Ecto neural progenitor cell (in vitro differentiated cells): Measurements from ENCODE around the gene CAMKMT.

Experiments used
- DNase-seq: peaks from one replicate; pipeline ENCODE4 v3.0.0-alpha.2; 2018; ENCODE audit warnings: low spot score

The CAMKMT gene

DNA sequence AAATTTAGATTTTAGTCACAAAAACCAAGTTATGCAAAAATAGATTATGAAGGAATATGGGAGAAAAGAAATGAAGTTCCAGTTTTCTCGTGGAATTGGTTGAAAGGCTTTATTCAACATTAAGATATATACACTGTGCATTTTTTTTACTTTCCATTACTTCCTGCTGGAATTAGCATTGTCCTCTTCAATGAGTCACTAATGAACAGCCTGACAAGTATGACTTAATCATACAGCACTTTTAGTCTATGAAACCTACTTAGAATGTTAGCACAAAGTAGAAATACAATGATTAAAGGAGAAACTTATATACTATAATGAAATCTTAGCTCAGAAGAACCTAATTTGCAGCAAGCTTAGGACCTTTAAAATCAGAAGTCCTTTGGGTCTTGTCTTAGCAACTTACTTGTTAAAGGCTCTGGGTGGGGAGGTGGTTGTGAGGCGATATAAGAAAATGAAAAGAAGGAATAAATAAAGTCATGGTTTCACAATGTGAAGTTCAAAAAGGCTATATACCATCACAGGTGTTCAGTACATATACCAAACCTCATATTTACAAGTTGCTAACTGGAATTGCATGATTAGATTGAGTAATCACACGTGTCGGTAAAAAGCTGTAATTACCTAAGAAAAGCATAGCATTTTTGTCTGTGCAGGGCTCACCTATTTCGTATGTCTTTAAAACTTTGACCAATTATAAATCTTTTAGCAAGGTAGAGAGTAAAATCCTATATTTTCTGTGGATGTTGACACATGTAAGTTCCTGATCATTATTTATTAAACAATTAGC lies 236.8 kb downstream of the CAMKMT start:
- no peak for DNase-seq

DNA sequence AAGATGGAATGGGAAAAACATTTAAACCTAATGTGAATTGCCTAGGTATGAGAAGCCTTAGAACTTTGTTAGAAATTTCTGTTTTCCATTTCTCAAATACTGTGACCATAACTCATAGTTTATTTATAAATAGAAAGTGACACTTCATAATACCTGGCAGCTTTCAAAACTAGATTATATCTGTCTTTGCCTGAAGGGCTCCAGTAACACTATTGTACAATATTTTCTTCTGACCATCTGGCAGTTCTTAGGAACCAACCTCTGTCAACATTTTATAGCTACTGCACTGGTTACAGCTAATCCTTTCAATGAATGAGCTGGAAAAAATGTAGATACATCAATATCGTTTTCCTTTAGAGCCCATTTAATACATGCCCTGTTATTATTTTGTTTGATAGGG lies 237.4 kb downstream of the CAMKMT start:
- DNase-seq, result no peak

DNA sequence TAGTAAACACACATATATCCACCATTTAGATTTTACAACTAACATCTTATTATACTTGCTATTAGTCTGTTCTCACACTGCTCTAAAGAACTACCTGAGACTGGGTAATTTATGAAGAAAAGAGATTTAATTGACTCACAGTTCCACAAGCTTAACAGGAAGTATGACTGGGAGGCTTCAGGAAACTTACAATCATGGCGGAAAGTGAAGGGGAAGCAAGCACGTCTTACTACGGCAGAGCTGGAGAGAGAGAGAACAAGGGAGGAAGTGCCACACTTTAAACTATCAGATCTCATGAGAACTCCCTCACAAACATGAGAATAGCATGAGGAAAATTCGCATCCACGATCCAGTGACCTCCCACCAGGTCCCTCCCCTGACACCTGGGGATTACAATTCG lies 240.7 kb downstream of the CAMKMT start:
- DNase-seq, result no peak

DNA sequence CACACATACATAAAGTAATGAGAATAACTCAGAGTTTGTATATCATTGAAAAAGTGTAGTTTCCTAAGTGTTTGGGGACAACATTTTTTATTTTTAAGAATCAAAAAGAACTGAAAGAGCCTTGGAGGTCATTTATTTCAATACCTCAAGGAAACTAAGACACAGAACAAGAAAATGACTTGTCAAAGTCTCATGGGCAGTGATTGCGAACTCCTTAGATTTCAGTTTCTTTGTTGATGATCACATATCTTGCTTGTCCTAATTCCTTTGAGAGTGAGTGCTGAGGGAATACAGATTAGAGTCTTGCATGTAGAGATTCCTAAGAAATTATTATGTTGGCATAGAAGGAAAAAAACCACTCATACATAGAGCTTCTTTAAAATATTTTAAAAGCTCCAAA lies 243.8 kb downstream of the CAMKMT start:
- DNase-seq, result no peak

DNA sequence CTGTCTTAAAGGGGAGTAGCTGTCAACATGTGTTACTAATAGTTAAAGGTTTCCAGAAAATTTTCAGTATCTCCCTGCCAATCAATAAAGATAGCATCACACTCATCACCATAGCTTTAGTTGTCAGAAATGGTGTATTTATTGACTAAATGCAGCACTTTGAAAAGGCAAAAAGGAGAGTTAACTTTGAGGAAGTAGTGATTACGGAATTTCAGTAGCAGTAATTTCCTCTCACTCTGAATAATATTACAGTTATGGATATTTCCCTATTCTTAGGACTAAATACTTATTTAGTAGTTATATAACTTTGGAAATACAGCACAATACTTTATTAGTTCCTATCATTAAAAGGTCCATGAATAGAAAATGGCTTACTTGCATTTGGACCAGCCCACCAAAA lies 250.5 kb downstream of the CAMKMT start:
- DNase-seq, result no peak

DNA sequence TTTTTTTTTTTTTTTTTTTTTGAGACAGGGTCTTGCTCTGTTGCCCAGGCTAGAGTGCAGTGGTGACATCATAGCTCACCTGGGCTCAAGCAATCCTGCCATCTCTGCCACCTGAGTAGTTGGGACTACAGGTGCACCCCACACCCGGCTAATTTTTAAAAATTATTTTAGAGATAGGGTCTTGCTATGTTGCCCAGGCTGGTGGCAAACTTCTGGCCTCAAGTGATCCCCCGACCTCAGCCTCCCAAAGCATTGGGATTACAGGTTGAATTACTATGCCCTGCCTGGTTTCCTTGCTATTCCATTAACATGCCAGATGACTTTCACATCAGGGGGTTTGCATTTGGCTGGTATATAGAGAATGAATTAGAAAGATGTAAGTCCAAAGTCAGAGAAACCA lies 253.2 kb downstream of the CAMKMT start:
- no peak for DNase-seq

DNA sequence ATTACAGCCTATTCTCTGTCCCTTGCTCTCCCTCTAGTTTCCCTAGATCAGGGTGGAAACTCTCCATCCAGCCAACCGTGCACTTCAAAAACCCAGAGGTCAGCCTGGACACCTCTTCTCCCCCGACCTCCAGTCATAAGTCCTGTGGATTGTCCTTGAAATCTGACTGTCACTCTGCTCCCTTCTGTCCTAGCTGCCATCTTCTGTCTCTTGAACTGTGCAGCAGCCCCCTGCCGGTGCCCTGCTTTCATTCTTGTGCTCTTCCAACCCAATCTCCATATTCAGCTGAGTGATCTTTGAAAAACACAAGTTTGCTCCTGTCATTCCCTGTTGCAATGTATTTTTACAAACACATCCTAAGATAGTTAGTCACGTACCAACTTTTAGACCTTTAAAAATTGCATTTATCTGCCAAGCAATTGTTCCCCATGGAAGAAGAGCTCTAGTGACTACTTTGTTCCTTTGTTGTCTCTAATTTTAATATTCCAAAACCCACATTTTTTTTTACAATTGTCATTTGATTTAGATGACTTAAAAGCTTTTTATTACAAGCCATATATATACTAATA lies 254.3 kb downstream of the CAMKMT start:
- DNase-seq, result no peak

DNA sequence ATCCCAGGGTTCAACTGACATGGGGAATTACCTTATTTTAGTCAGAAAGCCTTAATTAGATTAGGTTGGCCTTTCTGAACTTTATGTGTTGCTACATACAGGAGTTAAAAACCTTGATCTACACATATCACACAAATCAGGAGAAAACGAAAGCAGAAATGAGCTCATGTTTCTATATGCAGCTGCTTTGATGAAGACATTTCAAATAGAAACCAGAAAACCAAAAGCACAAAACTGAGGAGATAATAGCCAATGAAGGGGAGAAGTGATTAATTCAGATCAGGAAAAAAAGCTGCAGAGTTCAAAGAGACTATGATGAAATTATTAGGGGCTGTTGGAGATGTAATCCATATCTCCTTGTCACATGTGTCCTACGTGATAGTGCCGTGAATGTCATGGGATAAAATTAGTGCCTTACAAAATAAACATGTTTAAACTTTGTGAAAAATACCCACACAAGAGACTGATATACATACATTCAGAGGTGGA lies 255.0 kb downstream of the CAMKMT start:
- DNase-seq, result no peak

DNA sequence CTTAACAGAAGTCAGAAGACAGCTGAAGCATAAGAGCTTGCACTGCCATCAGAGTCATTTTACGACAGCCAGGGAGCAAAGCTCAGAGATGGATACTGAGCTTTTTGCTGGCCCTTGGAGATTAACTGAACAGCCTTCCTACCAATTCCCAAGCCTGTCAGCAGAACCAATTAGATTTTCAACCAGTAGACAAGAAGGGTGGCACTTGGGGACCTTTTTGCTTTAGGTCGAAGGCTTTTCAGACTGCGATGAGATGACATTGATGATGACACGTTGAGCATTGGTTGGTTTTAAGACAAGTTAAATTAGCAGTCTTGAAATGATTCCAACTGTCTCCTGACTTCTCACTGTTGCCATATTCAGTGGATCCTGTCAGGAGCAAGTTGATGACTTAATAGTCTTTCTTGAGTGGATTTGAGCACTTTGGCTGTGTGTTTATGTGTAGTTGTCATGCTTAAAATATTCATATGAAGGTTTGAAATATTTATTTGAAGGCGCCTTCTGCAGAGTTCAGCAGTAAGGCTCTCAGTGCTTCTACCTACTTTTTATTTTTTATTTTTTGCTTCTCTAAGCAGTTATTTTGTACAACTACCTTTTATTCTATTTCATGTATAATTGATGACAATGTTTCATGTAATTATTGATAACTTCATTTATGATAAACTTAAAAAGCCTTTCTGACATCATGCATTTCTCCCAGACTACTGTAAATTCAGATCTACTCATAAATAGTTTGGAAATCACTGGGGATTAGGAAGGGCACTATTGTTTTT lies 256.7 kb downstream of the CAMKMT start:
- DNase-seq, result no peak

DNA sequence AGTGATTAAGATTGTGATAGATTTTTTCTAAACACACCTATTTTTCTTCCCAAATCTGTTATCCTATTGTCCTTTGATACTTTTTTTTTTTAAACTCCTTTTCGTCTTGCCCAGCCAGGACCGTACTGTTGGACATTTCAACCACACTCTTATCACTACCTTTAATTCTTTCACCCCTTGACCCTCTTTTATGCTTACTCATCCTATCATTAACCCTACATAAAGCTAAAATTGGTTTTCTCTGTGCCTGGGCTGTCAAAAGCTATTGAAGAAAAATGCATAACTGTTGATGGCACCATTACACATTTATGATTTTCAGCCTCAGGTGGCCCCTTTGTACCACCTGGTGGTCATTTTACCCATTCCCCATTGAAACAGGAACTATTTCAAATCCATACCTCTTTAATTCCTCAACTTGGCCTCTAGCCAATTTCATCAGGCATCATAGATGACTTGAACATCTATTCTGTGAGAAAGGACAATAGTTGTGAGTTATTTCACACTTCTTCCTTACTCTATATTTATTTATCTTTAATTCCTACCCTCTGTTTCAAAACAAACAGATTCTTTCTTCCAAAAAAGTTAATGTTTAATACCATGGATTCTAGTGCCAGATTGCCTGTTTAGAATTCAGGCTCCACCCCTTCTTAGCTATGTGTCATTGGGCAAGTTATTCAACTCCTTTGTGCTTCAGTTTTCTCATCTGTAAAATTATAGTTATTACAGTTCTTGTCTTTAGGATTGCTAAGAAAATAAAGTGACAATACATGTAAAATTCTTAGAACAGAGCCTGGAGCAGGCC lies 258.6 kb downstream of the CAMKMT start:
- DNase-seq, result no peak

DNA sequence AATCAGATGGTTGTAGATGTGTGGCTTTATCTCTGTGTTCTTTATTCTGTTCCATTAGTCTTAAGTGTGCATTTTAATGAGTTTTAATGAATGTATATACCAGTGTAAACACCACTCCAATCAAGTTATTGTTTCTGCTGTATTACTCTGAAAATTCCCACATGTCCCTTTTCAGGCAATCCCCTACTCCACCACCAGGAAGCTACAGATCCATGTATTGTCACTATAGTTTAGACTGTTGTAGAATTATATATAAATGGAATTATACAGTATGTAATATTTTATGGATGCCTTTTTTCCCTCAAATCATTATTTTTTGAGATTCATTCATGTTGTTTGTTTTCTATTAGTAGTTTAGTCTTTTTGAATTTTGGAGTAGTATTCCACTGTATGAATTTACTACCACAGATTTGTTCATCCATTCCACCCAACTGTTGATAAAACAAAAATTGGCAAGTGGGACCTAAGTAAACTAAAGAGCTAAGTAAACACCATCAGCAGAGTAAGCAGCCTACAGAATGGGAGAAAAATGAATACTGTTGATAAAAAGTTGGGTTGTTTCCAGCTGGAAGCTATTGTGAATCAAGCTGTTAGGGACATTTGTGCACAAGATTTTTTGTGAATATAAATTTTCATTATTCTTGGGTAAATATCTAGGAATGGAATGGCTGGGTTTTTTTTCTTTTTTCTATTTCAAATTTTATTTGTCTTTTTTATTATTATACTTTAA lies 262.0 kb downstream of the CAMKMT start:
- DNase-seq, result no peak

DNA sequence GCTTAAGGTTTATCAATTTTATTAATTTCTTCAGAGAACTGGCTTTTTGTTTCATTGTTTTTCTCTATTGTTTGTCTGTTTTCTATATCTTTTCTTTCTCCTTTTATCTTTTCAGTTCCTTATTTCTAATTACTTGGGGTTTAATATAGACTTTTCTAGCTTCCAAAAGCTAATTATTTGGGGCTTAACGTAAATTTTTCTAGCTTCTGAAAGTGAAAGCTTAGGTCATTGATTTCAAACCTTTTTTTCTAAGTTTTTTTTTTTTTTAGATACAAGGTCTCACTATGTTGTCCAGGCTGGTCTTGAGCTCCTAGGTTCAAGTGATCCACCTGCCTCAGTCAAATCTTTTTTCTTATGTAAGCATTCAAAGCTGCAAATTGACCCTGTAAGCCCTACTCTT lies 266.6 kb downstream of the CAMKMT start:
- DNase-seq, result no peak

DNA sequence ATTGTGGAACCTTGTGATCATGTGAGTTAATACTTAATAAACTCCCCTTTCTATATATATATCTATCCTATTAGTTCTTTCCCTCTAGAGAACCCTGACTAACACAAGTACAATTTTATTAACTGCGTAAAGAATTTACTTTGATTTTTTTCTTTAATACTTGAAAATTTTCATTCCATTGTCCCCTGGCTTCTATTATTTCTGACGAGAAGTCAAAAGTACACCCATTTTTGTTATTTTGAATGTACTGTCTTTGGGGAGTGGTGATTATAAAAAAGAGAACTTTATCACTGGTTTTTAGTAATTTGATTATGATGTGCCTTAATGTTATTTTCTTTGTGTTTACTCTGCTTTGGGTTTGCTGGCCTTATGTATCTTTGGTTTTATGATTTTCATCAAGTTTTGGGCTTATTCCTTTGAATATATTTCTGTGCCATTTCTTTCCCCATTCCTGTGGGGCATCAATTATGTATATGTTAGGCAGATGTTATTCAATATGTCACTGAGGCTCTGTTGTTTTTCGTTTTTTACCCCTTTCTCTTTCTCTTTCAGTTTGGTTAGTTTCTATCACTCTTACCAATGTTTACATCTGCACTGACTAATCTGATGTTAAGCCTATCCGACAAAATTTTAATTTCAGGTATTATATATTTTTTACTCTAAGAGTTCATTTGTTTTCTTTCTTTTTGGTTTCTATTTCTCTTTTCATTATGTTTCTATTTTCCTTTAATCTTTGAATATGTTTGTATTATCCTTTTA lies 271.4 kb downstream of the CAMKMT start:
- DNase-seq, result no peak

DNA sequence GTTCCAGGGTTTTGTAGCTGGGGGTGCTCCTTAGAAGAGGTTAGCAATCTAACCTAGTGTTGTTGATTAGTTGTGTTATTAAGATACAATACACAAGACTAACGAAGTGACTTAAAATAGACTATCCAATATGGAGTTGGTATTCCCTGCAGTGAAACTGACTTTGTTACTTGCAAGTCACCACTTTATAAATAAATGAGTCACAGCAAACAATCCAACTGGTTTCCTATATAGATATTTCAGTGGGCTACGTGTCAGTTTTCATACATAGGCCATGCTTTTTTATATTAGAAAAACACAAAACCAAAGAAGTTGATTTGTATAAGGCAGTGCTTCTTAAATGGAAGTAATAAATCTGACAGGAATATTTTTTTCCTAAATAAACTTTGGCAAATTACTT lies 274.0 kb downstream of the CAMKMT start:
- no peak for DNase-seq

DNA sequence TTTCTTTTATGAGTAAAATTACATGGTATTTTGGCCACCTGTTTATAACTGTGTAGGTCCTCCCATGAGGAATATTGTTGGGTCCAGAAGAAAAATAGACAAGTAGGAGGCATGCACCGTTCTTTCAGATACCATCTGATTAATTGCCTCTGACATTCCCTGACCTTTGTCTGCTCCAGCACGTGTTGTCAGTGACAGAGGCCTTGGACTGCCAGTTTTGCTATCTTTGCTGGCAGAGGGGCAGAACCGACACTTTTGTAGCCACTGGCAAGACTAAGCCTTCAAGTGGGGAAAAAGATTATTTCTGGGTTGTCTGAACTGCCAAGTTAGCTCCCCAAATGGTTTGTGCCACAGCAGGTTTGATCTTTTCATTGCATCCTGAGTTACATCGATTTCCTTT lies 276.9 kb downstream of the CAMKMT start:
- DNase-seq, result no peak

DNA sequence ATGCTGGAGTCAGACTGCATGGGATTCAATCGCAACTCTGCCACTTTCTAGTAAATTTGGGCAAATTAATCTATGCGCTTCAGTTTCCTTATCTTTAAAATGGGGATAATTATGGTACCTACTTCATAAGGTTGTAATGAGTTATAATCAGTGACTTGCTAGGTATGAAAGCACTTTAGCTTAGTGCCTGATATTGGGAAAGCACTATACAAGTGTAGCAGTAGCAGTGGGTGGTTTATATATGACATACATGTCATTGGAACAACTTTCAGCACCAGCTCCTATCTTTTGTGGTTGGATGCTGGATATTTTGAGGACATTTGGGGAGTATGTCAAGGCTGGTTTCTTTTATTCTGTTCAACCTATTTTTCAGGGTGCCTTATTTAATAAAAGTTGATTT lies 277.7 kb downstream of the CAMKMT start:
- no peak for DNase-seq

DNA sequence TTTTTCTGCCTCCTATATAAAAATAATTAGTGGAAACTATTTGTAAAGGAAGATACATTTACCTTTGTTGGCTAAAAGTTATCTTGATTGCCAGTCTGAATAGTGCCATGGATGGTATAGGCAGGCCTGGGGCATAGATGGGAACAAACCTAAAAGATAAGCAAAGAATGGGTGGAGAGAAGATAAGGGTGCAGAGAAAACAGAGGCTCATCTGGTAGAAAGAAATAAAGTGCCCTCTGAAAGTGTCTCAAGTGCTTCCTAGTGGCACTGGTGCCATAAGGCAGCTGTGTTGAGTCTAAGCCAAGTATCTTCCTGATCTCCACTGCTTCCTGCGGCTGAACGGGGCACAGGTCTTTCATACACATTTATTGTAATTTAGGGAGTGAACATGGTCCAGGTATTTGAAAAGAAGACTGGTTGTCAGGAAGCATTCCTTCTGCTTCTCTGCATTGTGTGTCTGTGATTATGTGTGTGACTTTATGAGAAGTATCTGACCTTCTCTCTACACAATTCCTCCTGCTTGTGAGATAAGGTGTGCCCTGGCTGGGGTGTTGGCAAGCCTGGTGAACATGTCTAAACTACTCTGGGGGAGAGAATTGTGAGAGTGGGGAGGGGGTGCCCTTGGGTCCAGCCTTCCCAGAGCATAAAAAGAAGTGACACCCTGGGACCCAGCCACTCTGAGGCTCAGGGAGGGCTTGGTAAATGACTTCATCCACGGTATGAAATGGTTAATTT lies 280.5 kb downstream of the CAMKMT start:
- no peak for DNase-seq

DNA sequence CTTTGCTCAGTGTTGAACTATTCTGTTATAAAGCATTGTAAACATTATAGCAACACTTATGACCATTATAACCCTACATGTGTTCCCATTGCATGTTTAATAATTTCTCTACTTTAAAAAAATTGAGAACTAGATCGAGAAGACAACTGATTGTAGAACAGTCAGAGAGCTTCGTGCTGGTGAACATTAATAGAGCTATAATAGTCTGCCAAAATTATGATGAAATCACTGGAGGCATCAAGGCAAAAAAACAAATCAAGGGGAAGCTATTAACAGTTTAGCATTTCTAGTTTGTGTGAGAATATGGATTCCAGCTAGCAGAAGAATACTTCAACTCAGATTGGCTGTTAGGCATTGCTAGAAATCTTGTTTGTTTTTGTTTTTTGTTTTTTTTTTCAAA lies 284.2 kb downstream of the CAMKMT start:
- no peak for DNase-seq

DNA sequence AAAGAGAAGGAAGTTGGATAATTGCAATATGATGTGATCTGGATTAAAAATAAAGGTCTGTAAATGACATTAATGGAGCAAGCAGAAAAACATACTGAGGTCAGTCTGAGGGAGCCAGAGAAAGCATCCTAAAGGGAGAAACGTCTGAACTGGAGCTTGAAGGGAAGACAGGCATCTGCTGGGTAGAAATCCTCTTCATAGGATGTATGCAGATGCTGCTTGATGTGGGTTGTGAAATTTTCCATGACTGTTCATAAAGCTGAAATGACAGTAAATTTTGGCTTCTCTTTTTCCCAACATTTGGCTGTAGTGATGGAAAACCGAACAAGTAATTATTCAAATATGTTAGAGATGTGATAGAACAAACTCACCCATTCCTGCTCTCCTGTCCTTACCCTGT lies 287.6 kb downstream of the CAMKMT start:
- DNase-seq, result no peak

DNA sequence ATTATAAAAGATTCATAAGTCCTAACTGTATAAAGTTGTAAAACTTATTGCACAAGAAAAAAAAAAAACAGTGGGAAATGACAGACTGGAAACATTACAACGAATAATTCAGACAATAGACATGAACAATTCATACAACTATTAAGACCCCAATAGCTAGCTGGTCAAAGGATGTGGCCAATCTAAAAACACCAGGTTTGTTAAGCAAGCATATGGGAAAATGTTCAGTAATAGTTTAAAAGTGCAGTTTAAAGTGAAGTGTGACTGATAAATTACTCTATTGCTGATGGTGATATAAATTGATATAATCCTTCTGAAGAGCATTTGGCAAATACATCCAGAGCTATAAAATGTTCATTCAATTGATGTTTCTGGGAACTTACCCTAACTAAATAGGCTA lies 289.0 kb downstream of the CAMKMT start:
- DNase-seq, result no peak
